ENCODE results near the gene ZBTB24. TPM values are rescaled to one million over a fixed set of nuclear protein-coding genes. Genes with fewer than 3 reads are reported as not detected.

ZBTB24 gene
- total RNA-seq, 1 experiment from 2014 or later: 11.5 TPM

GRCh38 chr6:109498052-109498451 is 15.0 kb upstream of the ZBTB24 start:
- TF ChIP-seq, protein P1, sequence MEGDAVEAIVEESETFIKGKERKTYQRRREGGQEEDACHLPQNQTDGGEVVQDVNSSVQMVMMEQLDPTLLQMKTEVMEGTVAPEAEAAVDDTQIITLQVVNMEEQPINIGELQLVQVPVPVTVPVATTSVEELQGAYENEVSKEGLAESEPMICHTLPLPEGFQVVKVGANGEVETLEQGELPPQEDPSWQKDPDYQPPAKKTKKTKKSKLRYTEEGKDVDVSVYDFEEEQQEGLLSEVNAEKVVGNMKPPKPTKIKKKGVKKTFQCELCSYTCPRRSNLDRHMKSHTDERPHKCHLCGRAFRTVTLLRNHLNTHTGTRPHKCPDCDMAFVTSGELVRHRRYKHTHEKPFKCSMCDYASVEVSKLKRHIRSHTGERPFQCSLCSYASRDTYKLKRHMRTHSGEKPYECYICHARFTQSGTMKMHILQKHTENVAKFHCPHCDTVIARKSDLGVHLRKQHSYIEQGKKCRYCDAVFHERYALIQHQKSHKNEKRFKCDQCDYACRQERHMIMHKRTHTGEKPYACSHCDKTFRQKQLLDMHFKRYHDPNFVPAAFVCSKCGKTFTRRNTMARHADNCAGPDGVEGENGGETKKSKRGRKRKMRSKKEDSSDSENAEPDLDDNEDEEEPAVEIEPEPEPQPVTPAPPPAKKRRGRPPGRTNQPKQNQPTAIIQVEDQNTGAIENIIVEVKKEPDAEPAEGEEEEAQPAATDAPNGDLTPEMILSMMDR (IDR thresholded peaks at IDR 0.05; ENCODE audit: unreplicated experiment): no peak
- no peak overlapping the region for H3K27ac Mint-ChIP-seq (ENCODE audit: unreplicated experiment)
- no peaks in the 10 kb centered on the region for H3K4me1 Mint-ChIP-seq (ENCODE audit: low read depth, unreplicated experiment)
- BruUV-seq (replicated peaks): no TSS peak
- DNase-seq: no peak
- CTCF ChIA-PET: no interaction called here
- H3K27me3 Mint-ChIP-seq (ENCODE audit: unreplicated experiment): peaks cover 22% of the 10 kb centered on the region
- H3K36me3 Mint-ChIP-seq (ENCODE audit: insufficient read depth, unreplicated experiment): no peaks in the 10 kb centered on the region
- H3K4me3 Mint-ChIP-seq (ENCODE audit: low read depth, unreplicated experiment): no peak overlapping the region
- intact Hi-C loops (cut with micrococcal nuclease; ENCODE audit: unreplicated experiment): no loop called here
- no peaks in the 10 kb centered on the region for H3K9me3 Mint-ChIP-seq (ENCODE audit: low read depth, unreplicated experiment)

- Mint-ChIP-seq H3K4me3 (ENCODE audit: low read depth, unreplicated experiment) (no peak overlapping the region), H3K9me3 (ENCODE audit: low read depth, unreplicated experiment) (no peaks in the 10 kb centered on the region), H3K27ac (ENCODE audit: unreplicated experiment) (no peak overlapping the region), H3K36me3 (ENCODE audit: insufficient read depth, unreplicated experiment) (no peaks in the 10 kb centered on the region), H3K4me1 (ENCODE audit: low read depth, unreplicated experiment) (no peaks in the 10 kb centered on the region), H3K27me3 (ENCODE audit: unreplicated experiment) (peaks cover 22% of the 10 kb centered on the region)
- DNase-seq: no peak
- TF ChIP-seq, protein P1 (IDR thresholded peaks at IDR 0.05; ENCODE audit: unreplicated experiment): no peak
- intact Hi-C loops (cut with micrococcal nuclease; ENCODE audit: unreplicated experiment): no loop called here
- CTCF ChIA-PET: interaction anchor here (1.3 kb wide), 1 partner anchor 13 kb away, joined by 3 read pairs; no protein-coding TSS in a partner anchor
- BruUV-seq (replicated peaks): no TSS peak
Observed at GRCh38 chr6:109496036-109496772, 13.2 kb upstream of the ZBTB24 start.

GRCh38 chr6:109493865-109494264 is 10.8 kb upstream of the ZBTB24 start:
- TF ChIP-seq, protein P1 (IDR thresholded peaks at IDR 0.05; ENCODE audit: unreplicated experiment): no peak
- no peak overlapping the region for H3K27ac Mint-ChIP-seq (ENCODE audit: unreplicated experiment)
- CTCF ChIA-PET: no interaction called here
- intact Hi-C loops (cut with micrococcal nuclease; ENCODE audit: unreplicated experiment): no loop called here
- H3K9me3 Mint-ChIP-seq (ENCODE audit: low read depth, unreplicated experiment): no peaks in the 10 kb centered on the region
- no peaks in the 10 kb centered on the region for H3K36me3 Mint-ChIP-seq (ENCODE audit: insufficient read depth, unreplicated experiment)
- BruUV-seq (replicated peaks): no TSS peak
- no peak for DNase-seq
- peaks cover 22% of the 10 kb centered on the region for H3K27me3 Mint-ChIP-seq (ENCODE audit: unreplicated experiment)
- no peaks in the 10 kb centered on the region for H3K4me1 Mint-ChIP-seq (ENCODE audit: low read depth, unreplicated experiment)
- H3K4me3 Mint-ChIP-seq (ENCODE audit: low read depth, unreplicated experiment): no peak overlapping the region

DNA sequence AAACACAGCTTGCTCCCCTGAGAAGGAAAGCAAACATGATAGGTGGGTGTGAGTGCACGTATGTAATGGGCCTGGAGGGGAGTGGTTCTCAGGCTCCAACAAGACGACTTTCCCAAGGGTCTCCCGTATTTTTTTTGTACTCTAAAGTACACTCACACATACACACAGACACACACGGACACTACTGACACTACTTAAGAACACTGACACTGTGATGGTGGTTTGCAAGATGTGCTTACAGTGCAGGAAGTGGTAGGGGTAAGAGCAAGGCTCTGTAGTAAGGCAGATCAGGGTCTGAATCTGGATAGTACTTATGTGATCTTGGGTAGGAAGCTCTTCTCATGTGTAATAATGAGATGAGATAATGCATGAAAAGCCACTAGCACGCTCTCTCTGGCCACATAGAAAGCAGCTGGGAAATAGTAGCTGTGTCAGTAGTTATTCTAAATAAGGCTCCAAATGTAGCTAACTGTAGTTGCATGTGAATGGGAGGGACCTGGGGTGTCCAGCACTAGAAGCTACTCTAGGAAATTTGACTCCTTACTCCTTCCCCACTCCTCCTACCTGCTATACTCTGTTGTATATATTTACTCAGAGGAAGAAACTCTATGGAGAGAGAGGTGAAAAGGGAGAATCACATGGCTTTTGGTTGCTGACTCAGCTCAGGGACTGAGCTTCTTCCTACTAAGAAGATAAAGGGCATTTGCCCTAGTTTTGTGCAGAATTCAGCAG is 8.4 kb upstream of the ZBTB24 start:
- H3K4me1 Mint-ChIP-seq (ENCODE audit: low read depth, unreplicated experiment): peaks cover 2% of the 10 kb centered on the region
- H3K4me3 Mint-ChIP-seq (ENCODE audit: low read depth, unreplicated experiment): no peak overlapping the region
- peaks cover 21% of the 10 kb centered on the region for H3K27me3 Mint-ChIP-seq (ENCODE audit: unreplicated experiment)
- no TSS peak for BruUV-seq (replicated peaks)
- TF ChIP-seq, protein P1 (IDR thresholded peaks at IDR 0.05; ENCODE audit: unreplicated experiment): no peak
- DNase-seq: no peak
- H3K27ac Mint-ChIP-seq (ENCODE audit: unreplicated experiment): no peak overlapping the region
- CTCF ChIA-PET: no interaction called here
- intact Hi-C loops (cut with micrococcal nuclease; ENCODE audit: unreplicated experiment): no loop called here
- H3K36me3 Mint-ChIP-seq (ENCODE audit: insufficient read depth, unreplicated experiment): no peaks in the 10 kb centered on the region
- no peaks in the 10 kb centered on the region for H3K9me3 Mint-ChIP-seq (ENCODE audit: low read depth, unreplicated experiment)

Measured in Calu3 (cell line).